ENCODE results near the gene FNDC11. TPM values are rescaled to one million over a fixed set of nuclear protein-coding genes. Genes with fewer than 3 reads are reported as not detected.

The FNDC11 gene
- total and polyA plus RNA-seq, 2 of the 13 experiments (the other 11 are each of a cell fraction or from before 2014, with no cell fraction given) = 0.07 TPM; not detected in 1

DNA sequence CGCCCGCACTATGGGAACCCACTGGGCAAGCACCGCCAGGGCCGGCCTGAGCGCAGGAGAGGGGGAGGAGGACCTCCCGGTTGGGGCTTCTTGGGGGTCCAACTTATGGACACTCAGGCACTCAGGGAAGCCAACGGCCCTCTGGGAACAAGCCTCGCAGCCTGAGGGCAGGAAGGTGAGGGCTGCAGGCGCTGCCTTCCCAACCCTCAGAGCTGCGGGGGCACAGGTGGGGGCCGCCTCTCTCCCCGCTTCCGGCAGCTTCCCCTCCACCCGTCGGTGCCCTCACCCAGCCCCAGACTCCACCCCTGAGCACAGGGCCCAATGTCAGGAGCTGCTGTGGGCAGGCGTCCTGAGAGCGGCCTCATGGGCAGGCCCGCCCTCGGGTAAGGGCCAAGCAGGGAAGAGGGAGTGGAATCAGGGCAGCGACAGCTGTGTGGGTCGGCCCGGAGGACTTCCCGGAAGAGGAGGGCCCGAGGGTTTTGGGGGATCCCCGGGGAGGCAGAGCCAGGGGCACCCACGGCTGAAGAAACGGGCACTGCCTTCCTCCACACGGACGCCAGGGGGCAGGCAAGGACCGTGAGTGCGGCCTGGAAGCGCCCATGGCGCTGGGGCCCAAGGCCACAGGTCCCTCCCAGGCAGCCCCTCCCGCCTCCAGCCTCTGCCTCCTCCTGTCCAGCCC is 16.3 kb upstream of the FNDC11 start (continued):
- TF ChIP-seq PCBP2 (optimal IDR thresholded peaks at IDR 0.05; ENCODE audit: low read depth, low read length, poor library complexity, severe bottlenecking) (no peak), ZNF782 (CRISPR knock-in tag; IDR thresholded peaks at IDR 0.05; ENCODE audit: borderline replicate concordance) (peak; percentile 55; the same call in 1 of the 2 replicates), ZZZ3 (CRISPR knock-in tag; IDR thresholded peaks at IDR 0.05; ENCODE audit: borderline replicate concordance) (peak; percentile 80; the same call in 1 of the 2 replicates), ZNF430 (CRISPR knock-in tag; IDR thresholded peaks at IDR 0.05) (peak; percentile 93; the same call in 1 of the 2 replicates), KLF11 (CRISPR knock-in tag; IDR thresholded peaks at IDR 0.05) (peak; percentile 75; the same call in 1 of the 2 replicates), PITX1 (CRISPR knock-in tag; IDR thresholded peaks at IDR 0.05) (0 out of 2 replicates have a peak, but pooled peaks have one; percentile 84), BRD4 (CRISPR knock-in tag; IDR thresholded peaks at IDR 0.05) (peak; percentile 76; the same call in 1 of the 2 replicates), ZNF251 (CRISPR knock-in tag; IDR thresholded peaks at IDR 0.05) (no peak), FOXO1 (CRISPR knock-in tag; IDR thresholded peaks at IDR 0.05) (peak; percentile 22), ZNF75D (CRISPR knock-in tag; IDR thresholded peaks at IDR 0.05; ENCODE audit: borderline replicate concordance) (no peak), ZNF749 (CRISPR knock-in tag; IDR thresholded peaks at IDR 0.05; ENCODE audit: borderline replicate concordance) (peak; percentile 90; the same call in 1 of the 2 replicates), ZNF232 (CRISPR knock-in tag; IDR thresholded peaks at IDR 0.05; ENCODE audit: borderline replicate concordance) (peak; percentile 89; the same call in 1 of the 2 replicates), ZNF562 (CRISPR knock-in tag; IDR thresholded peaks at IDR 0.05; ENCODE audit: borderline replicate concordance) (no peak), EP300 (IDR thresholded peaks at IDR 0.05; ENCODE audit: low read depth in 2 of 2, low read length in 2 of 2) (peak; percentile 12 to 30; a peak in 2 of 4 replicates), EP300 (CRISPR knock-in tag; IDR thresholded peaks at IDR 0.05; ENCODE audit: borderline replicate concordance) (no peak), POLR2A (IDR thresholded peaks at IDR 0.05; ENCODE audit: insufficient read depth in 1 of 2, low read depth in 2 of 2, low read length in 2 of 2) (0 out of 4 replicates have a peak, but pooled peaks of 1 of the 2 experiments have one; percentile 30), HNRNPLL (IDR thresholded peaks at IDR 0.05; ENCODE audit: low read depth, low read length, poor library complexity, severe bottlenecking) (peak; percentile 46), GATAD2A (CRISPR knock-in tag; IDR thresholded peaks at IDR 0.05) (peak; percentile 94), HNF4G (IDR thresholded peaks at IDR 0.05; ENCODE audit: borderline replicate concordance, low read depth, low read length) (peak; percentile 35; the same call in 1 of the 2 replicates), HNF4G (CRISPR knock-in tag; IDR thresholded peaks at IDR 0.05; ENCODE audit: borderline replicate concordance, low read depth) (peak; percentile 59; the same call in 1 of the 2 replicates), MEIS1 (CRISPR knock-in tag; IDR thresholded peaks at IDR 0.05; ENCODE audit: borderline replicate concordance) (peak; percentile 91; the same call in 1 of the 2 replicates)
- TF ChIP-seq, protein P1, sequence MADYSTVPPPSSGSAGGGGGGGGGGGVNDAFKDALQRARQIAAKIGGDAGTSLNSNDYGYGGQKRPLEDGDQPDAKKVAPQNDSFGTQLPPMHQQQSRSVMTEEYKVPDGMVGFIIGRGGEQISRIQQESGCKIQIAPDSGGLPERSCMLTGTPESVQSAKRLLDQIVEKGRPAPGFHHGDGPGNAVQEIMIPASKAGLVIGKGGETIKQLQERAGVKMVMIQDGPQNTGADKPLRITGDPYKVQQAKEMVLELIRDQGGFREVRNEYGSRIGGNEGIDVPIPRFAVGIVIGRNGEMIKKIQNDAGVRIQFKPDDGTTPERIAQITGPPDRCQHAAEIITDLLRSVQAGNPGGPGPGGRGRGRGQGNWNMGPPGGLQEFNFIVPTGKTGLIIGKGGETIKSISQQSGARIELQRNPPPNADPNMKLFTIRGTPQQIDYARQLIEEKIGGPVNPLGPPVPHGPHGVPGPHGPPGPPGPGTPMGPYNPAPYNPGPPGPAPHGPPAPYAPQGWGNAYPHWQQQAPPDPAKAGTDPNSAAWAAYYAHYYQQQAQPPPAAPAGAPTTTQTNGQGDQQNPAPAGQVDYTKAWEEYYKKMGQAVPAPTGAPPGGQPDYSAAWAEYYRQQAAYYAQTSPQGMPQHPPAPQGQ (CRISPR knock-in tag; IDR thresholded peaks at IDR 0.05; ENCODE audit: borderline replicate concordance) = peak; percentile 89; the same call in 1 of the 2 replicates
- TF ChIP-seq, protein P2, sequence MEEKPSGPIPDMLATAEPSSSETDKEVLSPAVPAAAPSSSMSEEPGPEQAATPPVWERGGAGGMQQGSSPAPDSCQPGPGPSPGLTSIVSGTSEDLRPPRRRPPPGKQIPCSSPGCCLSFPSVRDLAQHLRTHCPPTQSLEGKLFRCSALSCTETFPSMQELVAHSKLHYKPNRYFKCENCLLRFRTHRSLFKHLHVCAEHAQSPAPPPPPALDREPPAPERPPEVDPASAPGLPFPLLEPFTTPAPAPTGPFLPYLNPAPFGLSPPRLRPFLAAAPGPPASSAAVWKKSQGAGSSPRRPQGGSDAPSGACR (CRISPR knock-in tag; IDR thresholded peaks at IDR 0.05) = peak; percentile 53; the same call in 1 of the 2 replicates
- TF ChIP-seq, protein P3, sequence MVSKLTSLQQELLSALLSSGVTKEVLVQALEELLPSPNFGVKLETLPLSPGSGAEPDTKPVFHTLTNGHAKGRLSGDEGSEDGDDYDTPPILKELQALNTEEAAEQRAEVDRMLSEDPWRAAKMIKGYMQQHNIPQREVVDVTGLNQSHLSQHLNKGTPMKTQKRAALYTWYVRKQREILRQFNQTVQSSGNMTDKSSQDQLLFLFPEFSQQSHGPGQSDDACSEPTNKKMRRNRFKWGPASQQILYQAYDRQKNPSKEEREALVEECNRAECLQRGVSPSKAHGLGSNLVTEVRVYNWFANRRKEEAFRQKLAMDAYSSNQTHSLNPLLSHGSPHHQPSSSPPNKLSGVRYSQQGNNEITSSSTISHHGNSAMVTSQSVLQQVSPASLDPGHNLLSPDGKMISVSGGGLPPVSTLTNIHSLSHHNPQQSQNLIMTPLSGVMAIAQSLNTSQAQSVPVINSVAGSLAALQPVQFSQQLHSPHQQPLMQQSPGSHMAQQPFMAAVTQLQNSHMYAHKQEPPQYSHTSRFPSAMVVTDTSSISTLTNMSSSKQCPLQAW (CRISPR knock-in tag; IDR thresholded peaks at IDR 0.05) = peak; percentile 91
- TF ChIP-seq, protein P4, sequence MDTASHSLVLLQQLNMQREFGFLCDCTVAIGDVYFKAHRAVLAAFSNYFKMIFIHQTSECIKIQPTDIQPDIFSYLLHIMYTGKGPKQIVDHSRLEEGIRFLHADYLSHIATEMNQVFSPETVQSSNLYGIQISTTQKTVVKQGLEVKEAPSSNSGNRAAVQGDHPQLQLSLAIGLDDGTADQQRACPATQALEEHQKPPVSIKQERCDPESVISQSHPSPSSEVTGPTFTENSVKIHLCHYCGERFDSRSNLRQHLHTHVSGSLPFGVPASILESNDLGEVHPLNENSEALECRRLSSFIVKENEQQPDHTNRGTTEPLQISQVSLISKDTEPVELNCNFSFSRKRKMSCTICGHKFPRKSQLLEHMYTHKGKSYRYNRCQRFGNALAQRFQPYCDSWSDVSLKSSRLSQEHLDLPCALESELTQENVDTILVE (CRISPR knock-in tag; IDR thresholded peaks at IDR 0.05) = peak; percentile 90

Data from HepG2 (cell line).